GOT3 (cell line): Measurements from ENCODE around the gene ROR1.

Experiments used
- DNase-seq: peaks from one replicate; lab custom pipeline; 2025; ENCODE audit warnings: mixed read lengths; lab: John Stamatoyannopoulos, UW

ROR1 gene

DNA sequence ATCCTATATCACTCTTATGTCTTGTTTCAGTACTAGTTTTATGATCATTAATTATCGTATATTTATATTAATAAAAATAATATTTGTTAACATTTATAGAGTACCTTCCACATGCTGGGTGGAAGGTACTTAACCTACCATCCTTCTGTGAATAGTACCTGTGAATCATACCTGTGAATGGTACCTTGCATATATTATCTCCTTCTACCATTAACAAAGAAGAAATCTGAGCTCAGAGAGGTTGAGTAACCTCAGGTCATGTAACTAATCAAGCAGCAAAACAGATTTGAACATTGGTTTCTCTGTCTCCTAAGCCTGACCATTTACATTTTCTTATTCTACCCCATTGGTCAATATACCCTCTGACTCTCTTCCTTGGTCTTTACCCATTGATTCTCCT lies 255.2 kb downstream of the ROR1 start:
- DNase-seq = no peak

GRCh38 chr1:64030411-64030810 lies 256.6 kb downstream of the ROR1 start:
- no peak for DNase-seq

- DNase-seq = no peak
These were observed 257.4 kb downstream of the ROR1 start for GRCh38 chr1:64031236-64031635.

- DNase-seq = no peak
These were observed 259.9 kb downstream of the ROR1 start for GRCh38 chr1:64033667-64034220.

DNA sequence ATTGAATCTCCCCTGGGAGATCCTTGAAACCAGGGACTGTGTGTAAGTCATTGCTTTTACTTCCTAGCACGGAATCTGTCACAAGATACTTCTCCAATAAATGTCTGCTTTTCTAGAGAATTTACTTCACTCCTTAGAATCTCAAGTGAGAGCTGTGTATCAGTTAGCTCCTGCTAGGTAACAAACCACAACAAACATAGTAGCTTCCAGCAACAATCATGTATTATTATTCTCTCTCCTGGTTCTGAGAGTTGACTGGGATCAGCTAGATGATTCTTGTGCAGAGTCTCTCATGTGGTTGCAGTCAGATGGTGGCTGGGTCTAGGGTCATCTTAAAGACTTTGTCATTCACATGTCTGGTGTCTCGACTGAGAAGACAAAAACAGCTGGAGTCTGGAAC lies 262.7 kb downstream of the ROR1 start:
- no peak for DNase-seq

- no peak for DNase-seq
These were observed 264.3 kb downstream of the ROR1 start for GRCh38 chr1:64038119-64038518.

DNA sequence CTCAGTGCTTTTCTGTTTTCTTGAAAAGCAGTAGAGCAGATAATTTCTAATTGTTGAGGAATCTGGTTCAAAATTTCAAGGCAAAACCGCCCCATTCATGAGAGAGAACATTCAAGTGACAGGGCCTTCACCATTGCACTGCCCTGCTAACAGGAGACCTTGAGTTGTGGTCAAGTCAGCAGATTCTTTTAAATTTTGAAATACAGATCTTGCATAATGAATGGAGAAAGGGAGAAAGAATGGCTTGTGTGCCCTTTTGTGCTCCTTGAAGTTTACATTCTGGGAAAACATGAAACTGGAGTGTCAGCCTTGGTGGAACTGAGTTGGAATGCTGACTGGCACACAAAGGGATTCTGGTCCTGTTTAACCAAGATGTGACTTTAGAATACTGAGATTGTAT lies 265.1 kb downstream of the ROR1 start:
- DNase-seq = no peak

- peak; percentile 44 for DNase-seq
These were observed 265.6 kb downstream of the ROR1 start for GRCh38 chr1:64039390-64039926.

DNA sequence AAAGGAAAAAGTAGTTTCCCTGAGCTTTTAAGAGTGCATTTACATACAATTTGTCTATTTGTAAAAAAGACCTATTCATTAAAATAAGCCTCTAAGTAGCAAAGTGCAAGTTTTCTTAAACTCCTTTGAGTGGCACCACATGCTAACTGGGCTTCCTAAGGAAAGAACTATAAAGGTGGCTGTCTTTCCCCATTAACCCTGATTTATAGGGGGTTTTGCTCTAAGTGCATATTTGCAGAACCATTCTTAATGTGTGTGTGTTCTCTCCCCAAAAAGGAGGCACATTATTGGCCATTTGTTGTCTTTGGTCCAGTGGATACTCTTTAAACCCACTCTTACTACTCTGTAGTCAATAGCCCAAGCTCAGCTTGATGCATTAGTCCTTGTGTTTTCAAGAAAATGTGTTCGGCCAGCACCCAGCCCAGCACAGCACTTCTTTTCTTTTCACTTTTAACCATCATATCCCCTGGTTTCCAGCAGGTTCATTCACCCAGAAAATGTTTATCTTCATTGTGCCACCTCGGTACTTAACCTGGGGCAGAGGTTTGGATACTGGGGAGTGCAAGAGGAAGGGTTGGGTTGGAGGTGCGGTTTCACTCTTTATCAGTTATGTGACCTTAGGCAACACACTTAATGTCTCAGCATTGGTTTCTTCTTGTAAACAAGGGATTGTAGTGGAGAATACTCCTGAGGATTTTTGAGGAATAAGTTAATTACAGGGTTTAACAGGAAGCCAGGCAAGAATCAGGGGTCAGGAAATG lies 267.7 kb downstream of the ROR1 start:
- DNase-seq = no peak

DNA sequence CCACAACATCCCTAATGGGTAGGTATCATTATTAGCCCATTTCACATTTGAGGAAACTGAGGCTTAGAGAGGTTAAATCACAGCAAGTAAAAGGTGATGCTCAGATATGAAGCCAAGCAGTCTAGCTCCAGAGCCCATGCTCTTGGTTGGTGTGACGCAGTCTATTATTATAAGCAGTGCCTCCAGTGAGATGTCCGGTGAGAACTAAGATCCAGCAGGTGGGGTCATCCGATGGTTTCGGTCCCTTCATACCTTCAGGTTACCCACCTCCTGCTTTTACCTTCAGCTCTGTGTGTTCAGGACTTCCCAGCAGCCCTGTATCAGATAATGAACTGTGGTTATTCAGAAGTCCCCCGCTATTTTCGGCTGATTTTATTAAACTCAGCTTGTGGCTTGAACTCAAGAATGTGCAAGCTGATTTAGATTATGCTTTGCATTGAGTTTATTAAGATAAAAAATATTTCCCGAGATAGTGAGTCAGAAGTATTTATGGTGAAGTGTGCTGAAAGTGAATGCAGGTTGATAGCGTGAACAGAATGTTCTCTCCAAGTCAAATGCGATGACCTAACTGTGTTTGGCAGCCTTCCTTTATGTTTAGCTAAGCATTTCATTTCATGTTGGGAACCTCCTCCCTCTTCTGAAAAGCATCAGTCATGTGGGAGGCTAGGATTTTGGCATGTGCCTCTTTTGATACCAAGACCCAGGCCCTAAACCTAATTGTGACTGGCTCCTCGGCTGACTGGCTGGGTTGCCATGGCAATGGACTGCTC lies 268.7 kb downstream of the ROR1 start:
- no peak for DNase-seq

DNA sequence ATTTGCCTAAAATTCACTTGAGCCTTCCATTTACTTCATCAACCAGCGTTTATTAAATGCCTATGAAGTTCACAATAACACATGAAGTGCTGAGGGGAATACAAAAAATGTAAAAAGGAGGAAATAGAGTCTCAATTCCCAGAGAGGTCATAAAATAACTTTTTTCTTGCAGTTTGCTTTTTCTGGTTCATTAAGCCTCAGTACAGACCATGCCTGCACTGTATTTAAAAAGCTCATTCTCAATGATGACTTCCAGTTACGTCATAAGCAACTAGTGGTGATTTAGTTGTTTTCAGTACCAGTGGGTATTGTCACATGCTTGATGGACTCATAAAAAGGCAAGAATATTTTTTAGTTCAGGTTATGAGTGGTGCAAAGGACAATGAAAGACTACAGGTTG lies 269.5 kb downstream of the ROR1 start:
- no peak for DNase-seq

DNA sequence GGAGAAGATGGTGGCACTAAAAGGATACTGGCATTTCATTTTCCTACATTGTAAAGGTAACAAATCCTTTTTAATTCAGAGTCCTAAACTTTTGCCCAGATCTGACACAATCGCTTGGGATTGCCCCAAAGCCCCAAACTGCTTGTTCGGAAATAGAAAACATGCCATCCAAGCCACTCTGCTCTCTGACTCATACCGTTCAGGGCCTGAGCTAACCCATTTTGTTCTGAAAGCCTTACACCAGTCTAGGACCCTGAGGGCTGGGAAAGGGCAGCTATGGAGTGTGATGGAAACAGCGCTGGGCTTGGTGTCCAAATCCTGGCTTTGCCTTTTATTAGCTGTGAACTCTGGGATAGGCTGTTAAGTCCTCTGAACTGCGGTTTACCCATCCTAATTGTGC lies 270.2 kb downstream of the ROR1 start:
- no peak for DNase-seq

DNA sequence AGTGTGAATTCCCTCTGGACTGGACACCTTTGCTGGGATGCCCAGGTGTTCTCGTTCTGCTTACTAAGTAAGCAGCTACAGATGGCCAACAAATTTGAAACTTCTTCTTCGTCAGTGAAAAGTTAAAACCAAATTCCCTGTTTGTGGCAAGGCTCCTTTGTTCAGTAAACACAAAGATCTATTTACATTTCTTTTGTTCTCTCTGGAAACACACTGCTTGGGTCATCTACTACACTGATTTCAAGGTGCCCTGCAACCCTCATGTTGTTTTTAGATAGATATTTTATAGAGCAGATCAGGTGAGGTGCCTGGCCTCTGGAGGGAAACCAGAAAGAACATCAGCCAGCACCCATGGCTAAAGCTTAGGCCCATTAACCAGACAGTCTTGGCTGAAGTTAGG lies 272.4 kb downstream of the ROR1 start:
- no peak for DNase-seq

DNA sequence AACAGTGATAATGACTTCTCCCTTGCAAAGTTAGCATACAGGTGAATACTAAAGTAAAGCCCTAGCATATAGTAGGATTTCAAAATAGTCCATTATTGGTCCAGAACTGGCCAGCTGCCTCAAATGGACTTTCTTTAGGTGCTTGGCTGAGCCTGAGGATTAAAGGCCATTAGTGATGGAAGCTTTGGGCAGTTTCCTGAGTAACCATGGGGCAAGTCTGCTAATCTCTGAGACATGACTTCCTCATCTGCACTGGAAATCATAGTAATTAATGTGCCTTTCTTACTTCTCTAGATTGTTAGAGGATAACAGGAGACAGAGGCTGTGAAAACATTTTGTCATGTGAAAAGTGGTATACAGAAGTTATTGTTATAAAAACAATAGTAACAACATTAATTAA lies 273.1 kb downstream of the ROR1 start:
- DNase-seq = no peak

DNA sequence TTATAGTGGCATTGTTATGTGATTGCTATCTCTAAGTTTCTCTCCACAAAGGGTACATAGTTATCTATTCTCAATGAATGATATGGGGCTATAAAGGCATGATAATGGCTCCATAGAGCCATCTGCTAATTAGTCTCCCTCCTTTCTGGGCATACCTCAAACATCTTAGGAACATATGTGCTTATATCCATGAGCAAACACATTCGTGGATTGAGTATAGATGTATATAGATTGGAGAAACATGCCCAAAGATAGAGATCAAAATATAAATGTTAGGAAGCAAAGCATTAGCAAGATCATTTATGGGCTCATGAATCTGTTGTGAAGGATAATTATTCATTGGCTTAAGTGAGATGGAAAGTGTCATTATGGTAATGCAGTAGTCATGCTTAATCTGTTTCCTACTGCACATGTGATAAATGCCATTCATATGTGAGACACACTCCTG lies 273.8 kb downstream of the ROR1 start:
- DNase-seq = no peak

DNA sequence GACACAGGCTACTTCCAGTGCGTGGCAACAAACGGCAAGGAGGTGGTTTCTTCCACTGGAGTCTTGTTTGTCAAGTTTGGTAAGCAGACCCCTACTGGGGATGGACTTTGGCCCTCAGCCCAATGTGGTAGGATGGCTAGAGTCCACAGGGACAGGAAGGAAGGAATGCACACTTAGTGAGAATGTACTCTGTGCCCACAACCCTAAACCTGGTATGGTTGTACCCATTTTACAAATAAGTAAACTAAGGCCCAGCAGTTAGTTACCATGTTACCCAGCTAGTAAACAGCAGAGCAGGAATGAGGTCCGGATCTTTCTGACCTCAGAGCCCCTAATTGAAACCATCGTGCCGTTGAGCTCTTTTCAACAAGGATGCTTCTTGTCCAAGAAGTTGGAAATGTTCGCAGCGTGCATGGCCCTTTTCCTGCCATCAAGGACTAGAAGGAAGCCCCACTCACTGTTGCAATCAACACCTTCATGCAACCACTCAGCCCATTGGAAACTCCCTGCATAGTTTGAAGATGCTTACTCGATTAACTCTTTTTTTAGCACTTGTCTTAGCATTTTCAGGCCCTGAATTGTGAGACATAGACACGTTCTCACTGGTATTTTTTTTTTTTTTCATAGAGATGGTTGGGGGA lies 276.2 kb downstream of the ROR1 start:
- no peak for DNase-seq

DNA sequence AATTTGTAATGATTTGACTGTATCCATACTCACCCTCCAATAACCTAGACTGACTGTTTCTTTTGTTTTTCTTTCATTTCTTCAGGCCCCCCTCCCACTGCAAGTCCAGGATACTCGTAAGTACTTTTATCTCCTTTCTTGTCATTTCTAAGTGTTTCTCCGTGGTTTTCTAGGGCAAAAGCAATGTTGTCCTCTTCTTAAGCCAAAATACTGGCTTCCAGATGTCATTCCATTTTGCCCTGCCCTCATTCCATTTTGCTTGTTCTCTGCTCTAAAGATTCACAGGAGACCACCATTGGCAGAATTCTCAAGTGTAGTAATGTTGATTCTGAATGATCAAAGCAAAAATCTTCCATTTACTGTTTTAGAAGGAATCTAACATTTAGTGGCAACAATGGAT lies 276.8 kb downstream of the ROR1 start:
- DNase-seq = no peak

- no peak for DNase-seq
These were observed 278.0 kb downstream of the ROR1 start for GRCh38 chr1:64051796-64052195.

GRCh38 chr1:64052777-64053176 lies 279.0 kb downstream of the ROR1 start:
- no peak for DNase-seq

DNA sequence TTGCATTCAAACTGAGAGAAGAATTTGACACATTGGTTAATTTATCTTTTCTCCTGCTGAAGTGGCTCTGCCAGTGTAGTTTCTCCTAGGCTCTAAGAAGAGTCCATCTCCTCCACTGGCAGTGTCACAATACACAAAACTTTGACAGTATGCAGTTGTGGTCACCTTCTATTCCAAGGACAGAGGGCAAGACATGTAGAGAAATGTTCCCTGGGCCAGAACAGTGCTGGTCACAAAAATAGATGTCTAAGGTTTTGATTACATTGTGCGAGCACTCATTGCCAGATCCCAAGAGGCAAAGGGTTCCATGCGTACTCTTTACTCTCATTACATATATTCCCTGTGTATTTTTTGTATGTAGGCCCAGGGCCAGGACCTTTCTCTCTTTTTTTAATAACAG lies 281.5 kb downstream of the ROR1 start:
- DNase-seq = no peak

- no peak for DNase-seq
These were observed 285.7 kb downstream of the ROR1 start for GRCh38 chr1:64059556-64059955.

GRCh38 chr1:64060611-64061302 lies 286.9 kb downstream of the ROR1 start:
- DNase-seq = no peak
